Aorta (tissue), 5 donors: ENCODE results near the gene ANO8. TPM values are rescaled to one million over a fixed set of nuclear protein-coding genes. Genes with fewer than 3 reads are reported as not detected.

Experiments
- ATAC-seq: fragments of 200-7000 bp; cut with Tn5 transposase; one replicate; pipeline ENCODE4 v1.9.1; 2022; ENCODE audit warnings: moderate library complexity; ENCODE audit not compliant: low FRiP score
- DNase-seq, 2 donors: peaks; one replicate each; pipeline ENCODE4 v3.0.0-alpha.2; 2020
- H3K27ac ChIP-seq, 2 donors: one replicate each; pipeline ENCODE4 v1.5.1; 2013; ENCODE audit warnings: low read length in 2 of 2, mild to moderate bottlenecking in 2 of 2, moderate library complexity in 2 of 2, control low read depth in 1 of 2, inconsistent platforms in 1 of 2, low read depth in 1 of 2
- H3K27me3 ChIP-seq, 2 donors: one replicate each; pipeline ENCODE4 v1.6.1; 2013; ENCODE audit warnings: control low read depth in 1 of 2, low read length in 1 of 2, mild to moderate bottlenecking in 1 of 2, moderate library complexity in 1 of 2; ENCODE audit not compliant: insufficient read depth in 2 of 2, control insufficient read depth in 1 of 2
- H3K36me3 ChIP-seq, 2 donors: one replicate each; pipeline ENCODE4 v1.6.1; 2013; ENCODE audit warnings: control low read depth in 1 of 2, low read length in 1 of 2, mild to moderate bottlenecking in 1 of 2; ENCODE audit not compliant: insufficient read depth in 2 of 2, control insufficient read depth in 1 of 2
- H3K4me1 ChIP-seq, 2 donors: one replicate each; pipeline ENCODE4 v1.6.1; 2013; ENCODE audit warnings: low read length in 2 of 2, control low read depth in 1 of 2, mild to moderate bottlenecking in 1 of 2, moderate library complexity in 1 of 2; ENCODE audit not compliant: insufficient read depth in 2 of 2, control insufficient read depth in 1 of 2
- H3K4me3 ChIP-seq, 2 donors: one replicate each; pipeline ENCODE4 v1.5.1; 2013; ENCODE audit warnings: low read length in 2 of 2, control low read depth in 1 of 2, mild to moderate bottlenecking in 1 of 2
- H3K9me3 ChIP-seq: one replicate; pipeline ENCODE4 v1.6.1; 2013; ENCODE audit warnings: mild to moderate bottlenecking, low read length; ENCODE audit not compliant: control insufficient read depth
- WGBS, 2 donors: extraction: QIAGEN DNeasy Blood & Tissue Kit; methylation state at CpG; one replicate each; pipeline ENCODE4 v1.1.7; 2013; 5-methylcytosine and 5-hydroxymethylcytosine counted together
- intact Hi-C, 2 donors: fragments of 100-400 bp; cut with DNase I; formaldehyde crosslinking; loops; one replicate each; pipeline versions ENCODE4 v1.14.2 to v1.15.0; 2022
- polyA plus RNA-seq, 2 donors: library from polyadenylated mRNA; stranded (reverse); fragments of 200-250 nt; gene quantifications; one replicate each; pipeline ENCODE4 v1.2.3, GENCODE V29; 2013
- total RNA-seq, 2 donors: library from RNA; stranded (reverse); fragmentation: NEBNext Ultra II Directional; extraction: Animal tissue kit (Norgen Biotek cat#: 25700); gene quantifications; one replicate each; pipeline ENCODE4 v1.2.1, GENCODE V29; 2021
- donor health status: healthy with polysubstance abuse.
- donor health status: Bipolar disorder and iron deficiency.
- donor health status: DM: no; HTN: no; CAD: no.
- donor health status: DM: no; HTN: no; CAD: no.
- donor health status: DM: yes; HTN: yes; CAD: no.

Gene ANO8
- total and polyA plus RNA-seq, 4 donors: 1.3 to 19.4 (median 14.2) TPM

- H3K4me3 ChIP-seq: no peak overlapping the region
- H3K27ac ChIP-seq: no peak overlapping the region
- H3K9me3 ChIP-seq: no peaks in the 10 kb centered on the region
- no peaks in the 10 kb centered on the region for H3K36me3 ChIP-seq
- ATAC-seq (no peak), DNase-seq (no peak)
- H3K27me3 ChIP-seq: no peaks in the 10 kb centered on the region
- 88 to 91% methylated on average over 8 of the region's 8 CpGs for WGBS, 2 donors
- H3K4me1 ChIP-seq: no peaks in the 10 kb centered on the region
- intact Hi-C loops: no loop called here
These were observed 2.3 kb downstream of the ANO8 start for GRCh38 chr19:17332360-17332676.

DNA sequence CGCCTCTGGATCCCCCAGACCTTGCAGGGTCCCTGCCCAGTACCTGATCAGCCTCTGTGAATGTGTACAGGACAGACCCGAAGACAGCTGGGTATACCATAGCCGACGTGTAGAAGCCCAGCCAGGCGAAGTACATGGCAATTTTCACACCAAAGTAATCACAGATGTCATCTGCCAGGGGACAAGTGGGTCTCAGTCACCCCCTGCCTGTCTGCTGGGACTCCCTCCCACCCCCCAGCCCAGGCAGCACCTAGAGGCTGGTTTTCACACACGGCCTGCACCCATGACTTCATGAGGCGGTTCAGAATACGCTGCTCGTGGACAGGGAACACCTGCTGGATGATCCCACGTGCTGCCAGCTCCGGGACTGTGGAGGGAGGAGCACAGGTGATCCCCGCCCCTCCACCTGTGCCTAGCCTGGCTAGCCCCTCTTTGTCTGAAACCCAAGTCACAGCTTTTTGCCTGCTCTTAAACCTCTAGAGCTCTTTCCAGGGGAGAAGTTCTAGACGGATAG lies 3.6 kb downstream of the ANO8 start:
- no peaks in the 10 kb centered on the region for H3K4me1 ChIP-seq
- no peak for DNase-seq
- no peak overlapping the region for H3K27ac ChIP-seq
- no peak for ATAC-seq
- H3K9me3 ChIP-seq: no peaks in the 10 kb centered on the region
- no peak overlapping the region for H3K4me3 ChIP-seq
- intact Hi-C loops: no loop called here
- no peaks in the 10 kb centered on the region for H3K36me3 ChIP-seq
- 90 to 94% methylated on average over 13 of the region's 13 CpGs for WGBS, 2 donors
- H3K27me3 ChIP-seq: no peaks in the 10 kb centered on the region

DNA sequence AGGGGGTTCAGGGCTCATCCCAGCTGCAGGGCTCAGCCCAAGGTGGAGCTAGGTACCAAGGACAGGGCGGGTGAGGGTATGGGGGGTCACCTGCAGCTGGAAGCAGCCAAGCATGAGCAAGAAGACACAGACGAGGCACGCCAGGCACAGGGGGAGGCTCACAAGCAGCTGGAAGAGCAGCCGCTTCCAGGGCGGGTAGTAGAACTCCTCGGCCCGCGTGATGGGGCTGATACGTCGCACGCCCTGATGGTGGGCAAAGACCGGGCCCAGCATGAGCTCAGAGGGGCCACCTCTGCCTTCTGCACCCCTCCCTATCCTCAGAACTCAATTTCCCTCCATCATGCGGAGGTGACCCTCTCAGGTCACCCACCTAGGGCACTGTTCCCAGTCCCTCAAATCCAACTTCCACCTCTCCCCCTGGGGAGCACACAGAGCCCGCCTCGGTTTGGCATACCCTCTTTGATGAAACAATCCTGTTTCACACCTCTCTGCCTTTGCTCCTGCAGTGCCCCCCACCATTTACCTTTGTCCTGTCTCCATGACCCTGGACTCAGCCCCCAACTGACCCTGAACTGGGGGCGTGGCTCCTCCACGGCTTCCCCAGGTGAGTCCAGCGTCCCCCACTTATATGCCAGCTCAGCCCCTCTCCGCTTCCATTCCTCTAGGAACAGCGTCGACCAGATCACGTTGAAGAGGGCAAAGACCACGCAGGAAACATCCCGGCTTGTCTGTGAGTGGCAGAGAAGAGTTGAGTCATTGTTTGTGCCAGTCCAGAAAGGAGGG lies 4.2 kb downstream of the ANO8 start:
- DNase-seq (no peak), ATAC-seq (no peak)
- Histone ChIP-seq H3K4me1 (no peaks in the 10 kb centered on the region), H3K9me3 (no peaks in the 10 kb centered on the region), H3K27me3 (no peaks in the 10 kb centered on the region), H3K36me3 (no peaks in the 10 kb centered on the region), H3K4me3 (no peak overlapping the region), H3K27ac (no peak overlapping the region)
- 94% methylated on average over 24 of the region's 24 CpGs for WGBS, 2 donors
- intact Hi-C loops: no loop called here

DNA sequence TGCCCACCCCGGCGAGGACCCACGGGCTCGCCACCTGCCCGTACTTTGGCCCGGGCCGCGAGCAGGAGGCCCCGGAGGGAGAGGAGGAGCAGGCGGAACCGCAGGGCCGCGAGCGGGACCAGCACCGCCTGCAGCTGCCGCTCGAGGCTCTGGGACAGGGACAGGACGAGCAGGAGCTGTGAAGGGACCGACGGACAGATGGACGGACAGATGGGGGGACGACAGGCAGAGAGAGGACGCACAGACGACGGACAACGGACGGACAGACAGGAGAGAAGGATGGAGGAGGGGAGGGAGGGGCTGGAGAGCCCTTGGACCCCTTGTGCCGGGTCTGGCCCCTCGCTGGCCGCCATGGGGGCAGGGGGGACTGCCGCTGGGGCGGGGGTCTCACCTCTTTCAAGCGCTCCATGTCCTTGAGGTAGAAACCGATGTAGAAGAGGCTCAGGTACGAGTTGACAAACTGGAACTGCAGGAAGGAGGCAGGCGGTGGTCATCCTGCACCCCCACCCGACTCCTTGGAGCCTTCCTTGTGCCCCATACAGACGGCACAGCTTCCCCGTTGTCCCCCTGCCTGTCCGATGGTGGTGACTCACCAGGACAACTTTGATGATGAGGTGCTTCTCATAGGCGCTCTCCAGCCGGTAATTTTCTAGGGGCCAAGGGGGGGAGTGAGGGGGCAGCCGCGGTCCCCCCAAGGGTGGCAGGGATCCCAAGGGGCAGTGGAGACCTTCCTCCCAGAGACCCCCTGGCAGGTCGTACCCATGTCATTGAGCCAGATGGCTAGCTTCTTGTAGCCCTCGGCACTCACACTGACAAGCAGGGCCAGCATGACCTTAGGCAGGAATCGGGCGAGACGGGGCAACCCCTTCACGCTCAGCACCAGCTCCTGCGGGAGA lies 5.0 kb downstream of the ANO8 start:
- intact Hi-C loops: no loop called here
- WGBS, 2 donors: 84% methylated on average over 51 of the region's 51 CpGs
- no peak for DNase-seq
- no peaks in the 10 kb centered on the region for H3K9me3 ChIP-seq
- no peaks in the 10 kb centered on the region for H3K36me3 ChIP-seq
- no peaks in the 10 kb centered on the region for H3K27me3 ChIP-seq
- no peak overlapping the region for H3K4me3 ChIP-seq
- ATAC-seq: no peak
- H3K27ac ChIP-seq: no peak overlapping the region
- H3K4me1 ChIP-seq: no peaks in the 10 kb centered on the region

- ATAC-seq (no peak), DNase-seq (no peak)
- H3K27ac ChIP-seq: no peak overlapping the region
These were observed 5.9 kb downstream of the ANO8 start for GRCh38 chr19:17328517-17329365.

DNA sequence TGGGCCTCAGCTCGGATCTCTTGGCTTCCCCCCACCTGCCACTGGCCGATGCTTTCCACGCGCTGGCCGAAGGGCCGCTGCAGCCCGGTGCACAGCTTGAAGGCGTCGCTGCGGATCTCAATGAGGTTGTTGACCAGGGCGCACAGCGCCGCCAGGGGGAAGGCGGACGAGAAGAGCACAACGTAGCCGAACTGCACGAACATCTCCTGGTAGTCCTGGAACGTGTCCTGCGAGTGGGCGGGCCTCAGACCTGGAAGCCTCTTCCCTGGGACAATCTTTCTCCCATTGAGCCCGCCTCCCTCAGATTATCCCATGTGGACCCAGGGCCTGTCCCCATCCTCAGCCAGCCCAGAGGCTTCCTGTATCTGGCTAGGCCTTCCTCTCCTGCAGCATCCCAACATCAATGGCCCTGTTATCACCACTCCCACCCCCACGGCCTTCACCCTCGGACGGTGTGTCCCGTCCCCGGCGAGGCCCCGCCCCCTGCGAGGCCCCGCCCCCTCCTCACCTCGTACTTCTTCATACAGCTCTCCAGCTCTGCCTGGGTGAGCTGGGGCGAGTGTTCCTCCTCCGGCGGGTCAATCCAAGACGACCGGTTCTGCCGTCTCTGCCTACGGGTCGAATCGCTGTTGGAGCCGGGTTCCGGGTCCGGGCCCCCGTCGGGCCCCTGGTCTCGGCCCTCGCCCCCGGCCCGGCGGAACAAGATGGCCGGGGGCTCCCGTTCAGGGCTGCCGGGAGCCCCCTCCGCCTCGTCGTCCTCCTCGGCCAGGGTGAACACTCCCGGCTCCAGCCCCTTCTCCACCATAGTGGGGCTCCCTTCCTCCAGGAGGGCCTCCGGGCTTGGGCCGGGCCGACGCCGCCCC lies 6.8 kb downstream of the ANO8 start:
- Histone ChIP-seq H3K9me3 (no peaks in the 10 kb centered on the region), H3K4me1 (no peaks in the 10 kb centered on the region), H3K27me3 (no peaks in the 10 kb centered on the region), H3K27ac (no peak overlapping the region), H3K36me3 (no peaks in the 10 kb centered on the region), H3K4me3 (no peak overlapping the region)
- DNase-seq: no peak
- WGBS, 2 donors: 66 to 68% methylated on average over 57 to 64 of the region's 64 CpGs
- no peak for ATAC-seq
- intact Hi-C loops: no loop called here

More at GRCh38 chr19:17328517-17329365, 5.9 kb downstream of the ANO8 start:
- Histone ChIP-seq H3K36me3 (no peaks in the 10 kb centered on the region), H3K4me3 (no peak overlapping the region), H3K9me3 (no peaks in the 10 kb centered on the region), H3K27me3 (no peaks in the 10 kb centered on the region), H3K4me1 (no peaks in the 10 kb centered on the region)
- intact Hi-C loops: no loop called here
- 58 to 65% methylated on average over 74 to 94 of the region's 94 CpGs for WGBS, 2 donors

DNA sequence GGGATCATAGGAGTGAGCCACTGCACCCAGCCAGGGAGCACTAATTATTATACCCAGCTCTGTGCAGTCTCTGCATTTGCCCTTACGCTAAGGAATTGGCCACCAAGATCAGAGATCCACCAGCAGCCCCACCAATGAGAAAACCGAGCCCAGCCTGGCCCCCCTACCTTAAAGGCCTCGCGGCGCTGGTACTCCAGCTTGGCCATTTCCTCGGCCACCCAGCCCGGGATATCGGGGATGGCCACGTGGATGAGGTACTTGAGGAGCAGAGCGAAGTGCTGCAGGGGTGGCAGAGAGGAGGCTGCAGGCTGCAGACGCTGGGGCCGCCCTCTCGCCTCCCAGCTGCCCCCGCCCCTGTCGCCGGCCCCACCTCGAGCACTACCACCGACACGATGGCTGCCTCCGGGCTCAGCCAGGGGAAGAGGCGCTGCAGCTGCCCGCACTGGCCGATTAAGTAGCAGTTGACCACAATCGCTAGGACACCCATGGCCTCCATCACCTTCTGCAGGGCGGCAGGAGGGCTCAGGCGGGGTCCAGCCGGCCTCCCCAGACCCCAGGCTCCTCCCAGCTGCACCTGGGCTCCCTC lies 7.5 kb downstream of the ANO8 start:
- no peak for DNase-seq
- no peak for ATAC-seq
- Histone ChIP-seq H3K27ac (no peak overlapping the region), H3K4me1 (no peaks in the 10 kb centered on the region), H3K27me3 (no peaks in the 10 kb centered on the region), H3K36me3 (no peaks in the 10 kb centered on the region), H3K4me3 (no peak overlapping the region), H3K9me3 (no peaks in the 10 kb centered on the region)
- WGBS, 2 donors: 94 to 96% methylated on average over 25 to 27 of the region's 27 CpGs
- intact Hi-C loops: no loop called here
